HAP-1 (cell line): ENCODE data around the gene TLR5.

Source experiments
- DNase-seq, 2 experiments: peaks; one replicate each; pipeline ENCODE4 v3.0.0-alpha.2; 2016 to 2020; ENCODE audit warnings: low spot score in 2 of 2
- H3K27me3 ChIP-seq: fragments of 250-450 bp; sonication (Bioruptor Pico); 2 replicates; pipeline ENCODE4 v1.5.1; 2020; ENCODE audit warnings: low read depth, mild to moderate bottlenecking, moderate library complexity
- H3K36me3 ChIP-seq: fragments of 250-450 bp; sonication (Bioruptor Pico); replicated peaks from 2 replicates; pipeline ENCODE4 v1.5.1; 2020; ENCODE audit warnings: mild to moderate bottlenecking
- H3K4me1 ChIP-seq: fragments of 250-450 bp; sonication (Bioruptor Pico); 2 replicates; pipeline ENCODE4 v1.5.1; 2020; ENCODE audit warnings: mild to moderate bottlenecking
- H3K4me3 ChIP-seq: fragments of 250-450 bp; sonication (Bioruptor Pico); 2 replicates; pipeline ENCODE4 v1.5.1; 2020; ENCODE audit warnings: mild to moderate bottlenecking, moderate library complexity
- H3K9me3 ChIP-seq: fragments of 250-450 bp; sonication (Bioruptor Pico); 2 replicates; pipeline ENCODE4 v1.5.1; 2020; ENCODE audit warnings: mild to moderate bottlenecking, moderate library complexity
- in situ Hi-C: fragments of 300-500 bp; cut with MboI; formaldehyde crosslinking; loops from 3 replicates; pipeline ENCODE4 v1.14.3; 2020; ENCODE audit warnings: low sequenced_read_pairs, inconsistent platforms, mixed read lengths

TLR5 gene

GRCh38 chr1:223142269-223142668, 779 bp downstream of the TLR5 start:
- in situ Hi-C loops = no loop called here
- no peaks in the 10 kb centered on the region for H3K36me3 ChIP-seq
- no peaks in the 10 kb centered on the region for H3K27me3 ChIP-seq
- no peak for DNase-seq
- H3K4me1 ChIP-seq = peaks cover 4% of the 10 kb centered on the region; the same call in 1 of the 2 replicates
- peak overlapping the region; percentile 31 for H3K4me3 ChIP-seq
- no peaks in the 10 kb centered on the region for H3K9me3 ChIP-seq

GRCh38 chr1:223140611-223141405, 2.2 kb downstream of the TLR5 start:
- Histone ChIP-seq H3K4me3 (no peak overlapping the region), H3K9me3 (no peaks in the 10 kb centered on the region), H3K27me3 (no peaks in the 10 kb centered on the region), H3K36me3 (no peaks in the 10 kb centered on the region), H3K4me1 (peaks cover 4% of the 10 kb centered on the region; the same call in 1 of the 2 replicates)
- in situ Hi-C loops = no loop called here
- no peak for DNase-seq

GRCh38 chr1:223137455-223138085, 5.5 kb downstream of the TLR5 start:
- in situ Hi-C loops = loop anchor here (10.0 kb wide), 1 partner anchor 547 kb away; no protein-coding TSS in a partner anchor
- Histone ChIP-seq H3K4me1 (peaks cover 2% of the 10 kb centered on the region), H3K27me3 (no peaks in the 10 kb centered on the region; the same call in 1 of the 2 replicates), H3K4me3 (no peak overlapping the region), H3K9me3 (no peaks in the 10 kb centered on the region), H3K36me3 (no peaks in the 10 kb centered on the region)
- no peak for DNase-seq

- H3K4me3 ChIP-seq = no peak overlapping the region
- DNase-seq = no peak
- H3K27me3 ChIP-seq = no peaks in the 10 kb centered on the region; the same call in 1 of the 2 replicates
- H3K9me3 ChIP-seq = no peaks in the 10 kb centered on the region
- H3K4me1 ChIP-seq = no peaks in the 10 kb centered on the region; the same call in 1 of the 2 replicates
- H3K36me3 ChIP-seq = no peaks in the 10 kb centered on the region
- in situ Hi-C loops = loop anchor here (10.0 kb wide), 1 partner anchor 549 kb away; no protein-coding TSS in a partner anchor
These were observed 7.0 kb downstream of the TLR5 start for GRCh38 chr1:223136086-223136485.

GRCh38 chr1:223135176-223135942, 7.7 kb downstream of the TLR5 start:
- no peaks in the 10 kb centered on the region; the same call in 1 of the 2 replicates for H3K27me3 ChIP-seq
- H3K4me1 ChIP-seq = no peaks in the 10 kb centered on the region; the same call in 1 of the 2 replicates
- no peak for DNase-seq
- in situ Hi-C loops = loop anchor here (10.0 kb wide), 1 partner anchor 549 kb away; no protein-coding TSS in a partner anchor
- no peaks in the 10 kb centered on the region for H3K9me3 ChIP-seq
- no peaks in the 10 kb centered on the region for H3K36me3 ChIP-seq
- H3K4me3 ChIP-seq = no peak overlapping the region

- in situ Hi-C loops = loop anchor here (10.0 kb wide), 1 partner anchor 551 kb away; no protein-coding TSS in a partner anchor
- peak; percentile 76 to 88 for DNase-seq
- Histone ChIP-seq H3K36me3 (no peaks in the 10 kb centered on the region), H3K4me1 (no peaks in the 10 kb centered on the region; the same call in 1 of the 2 replicates), H3K27me3 (no peaks in the 10 kb centered on the region; the same call in 1 of the 2 replicates), H3K9me3 (no peaks in the 10 kb centered on the region), H3K4me3 (peak overlapping the region; percentile 21)
These were observed 9.1 kb downstream of the TLR5 start for GRCh38 chr1:223133824-223134435.

GRCh38 chr1:223133306-223133823, 9.7 kb downstream of the TLR5 start:
- in situ Hi-C loops = loop anchor here (10.0 kb wide), 1 partner anchor 551 kb away; no protein-coding TSS in a partner anchor
- Histone ChIP-seq H3K4me1 (no peaks in the 10 kb centered on the region; the same call in 1 of the 2 replicates), H3K9me3 (no peaks in the 10 kb centered on the region), H3K27me3 (no peaks in the 10 kb centered on the region; the same call in 1 of the 2 replicates), H3K36me3 (no peaks in the 10 kb centered on the region), H3K4me3 (no peak overlapping the region; the same call in 1 of the 2 replicates)
- peak in 1 of 2 experiments; percentile 13 for DNase-seq

GRCh38 chr1:223129229-223129901, 13.7 kb downstream of the TLR5 start:
- in situ Hi-C loops = no loop called here
- no peaks in the 10 kb centered on the region; the same call in 1 of the 2 replicates for H3K27me3 ChIP-seq
- DNase-seq = peak; percentile 6 to 81
- H3K9me3 ChIP-seq = no peaks in the 10 kb centered on the region
- no peaks in the 10 kb centered on the region for H3K36me3 ChIP-seq
- H3K4me1 ChIP-seq = peaks cover 5% of the 10 kb centered on the region
- H3K4me3 ChIP-seq = no peak overlapping the region

GRCh38 chr1:223126741-223127140, 16.3 kb downstream of the TLR5 start:
- Histone ChIP-seq H3K4me3 (no peak overlapping the region), H3K9me3 (no peaks in the 10 kb centered on the region), H3K27me3 (no peaks in the 10 kb centered on the region), H3K36me3 (no peaks in the 10 kb centered on the region), H3K4me1 (peaks cover 5% of the 10 kb centered on the region)
- no peak for DNase-seq
- in situ Hi-C loops = no loop called here

GRCh38 chr1:223125766-223126165, 17.3 kb downstream of the TLR5 start:
- DNase-seq = no peak
- no peak overlapping the region for H3K4me3 ChIP-seq
- no peaks in the 10 kb centered on the region for H3K36me3 ChIP-seq
- in situ Hi-C loops = no loop called here
- no peaks in the 10 kb centered on the region for H3K9me3 ChIP-seq
- no peaks in the 10 kb centered on the region for H3K27me3 ChIP-seq
- H3K4me1 ChIP-seq = peaks cover 5% of the 10 kb centered on the region

GRCh38 chr1:223123011-223123610, 19.9 kb downstream of the TLR5 start:
- no peak overlapping the region for H3K4me3 ChIP-seq
- H3K9me3 ChIP-seq = no peaks in the 10 kb centered on the region
- no peak for DNase-seq
- H3K4me1 ChIP-seq = peaks cover 5% of the 10 kb centered on the region
- in situ Hi-C loops = no loop called here
- H3K27me3 ChIP-seq = no peaks in the 10 kb centered on the region
- no peaks in the 10 kb centered on the region for H3K36me3 ChIP-seq

GRCh38 chr1:223118418-223118817, 24.6 kb downstream of the TLR5 start:
- no peaks in the 10 kb centered on the region for H3K36me3 ChIP-seq
- no peaks in the 10 kb centered on the region for H3K27me3 ChIP-seq
- DNase-seq = no peak
- in situ Hi-C loops = no loop called here
- no peak overlapping the region for H3K4me3 ChIP-seq
- H3K4me1 ChIP-seq = no peaks in the 10 kb centered on the region
- no peaks in the 10 kb centered on the region for H3K9me3 ChIP-seq
